HG03457 (cell line): ENCODE measurements around the gene CTH.
"Not testable (repeated sequence)": the region's sequence is repeated elsewhere in the genome, so short reads cannot be mapped to it uniquely, and the experiment has no call there.

Source experiments
- ATAC-seq: cut with Tn5 transposase; IDR thresholded peaks from one replicate; pipeline ENCODE4 v1.9.1; 2021; ENCODE audit warnings: moderate number of reproducible peaks; ENCODE audit not compliant: unreplicated experiment

CTH gene

DNA sequence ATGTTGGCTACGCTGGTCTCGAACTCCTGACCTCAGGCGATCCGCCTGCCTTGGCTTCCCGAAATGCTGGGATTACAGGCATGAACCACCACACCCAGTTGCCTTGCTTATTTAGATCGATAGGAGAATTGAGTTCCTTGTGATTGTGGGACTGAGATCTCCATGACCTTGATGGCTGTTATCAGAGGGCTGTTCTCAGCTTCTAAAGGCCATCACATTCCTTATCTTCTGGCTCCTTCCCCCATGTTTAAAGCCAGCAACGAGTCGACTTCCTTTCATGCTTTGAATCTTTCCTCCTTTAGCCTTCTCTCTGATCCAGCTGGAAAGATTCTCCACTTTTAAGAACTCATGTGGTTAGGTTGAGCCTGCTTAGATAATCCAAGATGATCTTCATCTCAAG lies 38.0 kb downstream of the CTH start:
- ATAC-seq, result no peak

DNA sequence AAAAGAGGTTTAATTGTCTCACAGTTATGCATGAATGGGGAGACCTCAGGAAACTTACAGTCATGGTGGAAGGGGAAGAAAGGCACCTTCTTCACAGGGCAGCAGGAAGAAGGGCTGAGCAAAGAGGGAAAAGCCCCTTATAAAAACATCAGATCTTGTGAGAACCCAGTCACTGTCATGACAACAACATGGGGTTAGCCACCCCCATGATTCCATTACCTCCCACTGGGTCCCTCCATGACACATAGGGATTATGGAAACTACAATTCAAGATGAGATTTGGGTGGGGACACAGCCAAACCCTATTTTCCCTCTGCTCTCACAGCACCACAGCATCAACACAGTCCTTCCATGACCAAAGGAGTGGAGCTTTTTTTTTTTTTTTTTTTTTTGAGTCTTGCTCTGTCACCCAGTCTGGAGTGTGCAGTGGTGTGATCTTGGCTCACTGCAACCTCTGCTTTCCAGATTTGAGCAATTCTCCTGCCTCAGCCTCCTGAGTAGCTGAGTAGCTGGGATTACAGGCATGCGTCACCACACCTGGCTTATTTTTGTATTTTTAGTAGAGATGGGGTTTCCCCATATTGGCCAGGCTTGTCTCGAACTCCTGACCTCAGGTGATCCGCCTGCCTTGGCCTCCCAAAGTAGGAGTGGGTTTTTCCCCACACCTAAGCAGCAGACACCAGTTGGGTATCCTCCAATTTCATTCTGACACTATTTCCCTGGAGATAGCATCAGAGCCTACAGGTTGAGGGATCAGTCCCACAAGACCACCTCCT lies 41.3 kb downstream of the CTH start:
- not testable (repeated sequence) for ATAC-seq

DNA sequence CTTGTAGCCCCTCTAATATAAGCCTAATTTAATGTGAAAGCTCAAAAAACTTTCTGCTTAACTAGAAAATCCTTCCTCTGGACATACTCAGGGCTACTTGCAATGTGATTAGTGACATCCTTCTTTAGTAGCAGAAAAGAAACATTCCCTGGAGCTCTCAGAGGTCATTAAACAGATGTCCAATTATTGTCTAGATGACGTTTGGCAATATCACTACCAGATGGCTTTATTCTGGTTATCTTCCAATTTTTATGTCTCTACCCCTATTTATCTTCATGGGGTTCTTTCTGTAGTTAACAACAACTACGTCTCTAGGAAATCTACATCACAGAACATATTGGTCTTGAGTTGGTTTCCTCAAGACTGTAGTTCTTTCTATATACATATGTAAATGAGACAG lies 44.2 kb downstream of the CTH start:
- ATAC-seq, result no peak

DNA sequence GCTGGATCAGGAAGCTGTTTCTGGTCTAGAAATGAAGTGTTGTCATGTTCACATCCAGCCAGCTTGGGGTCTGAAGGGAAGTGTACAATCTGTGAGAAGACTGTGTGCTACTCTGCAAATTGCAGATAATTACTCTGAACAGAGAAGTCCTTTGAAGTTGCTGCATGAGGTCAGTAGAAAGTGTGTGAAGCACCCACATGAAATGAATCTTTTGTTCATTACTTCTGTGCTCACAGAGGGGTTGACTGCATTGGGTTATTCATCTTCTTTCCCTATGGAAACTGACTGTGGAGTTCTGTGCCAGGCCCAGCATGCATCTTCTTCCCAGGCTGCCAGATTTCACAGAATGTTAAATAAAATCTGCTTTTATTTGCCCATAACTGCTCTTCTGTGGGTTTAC lies 47.1 kb downstream of the CTH start:
- ATAC-seq, result no peak

DNA sequence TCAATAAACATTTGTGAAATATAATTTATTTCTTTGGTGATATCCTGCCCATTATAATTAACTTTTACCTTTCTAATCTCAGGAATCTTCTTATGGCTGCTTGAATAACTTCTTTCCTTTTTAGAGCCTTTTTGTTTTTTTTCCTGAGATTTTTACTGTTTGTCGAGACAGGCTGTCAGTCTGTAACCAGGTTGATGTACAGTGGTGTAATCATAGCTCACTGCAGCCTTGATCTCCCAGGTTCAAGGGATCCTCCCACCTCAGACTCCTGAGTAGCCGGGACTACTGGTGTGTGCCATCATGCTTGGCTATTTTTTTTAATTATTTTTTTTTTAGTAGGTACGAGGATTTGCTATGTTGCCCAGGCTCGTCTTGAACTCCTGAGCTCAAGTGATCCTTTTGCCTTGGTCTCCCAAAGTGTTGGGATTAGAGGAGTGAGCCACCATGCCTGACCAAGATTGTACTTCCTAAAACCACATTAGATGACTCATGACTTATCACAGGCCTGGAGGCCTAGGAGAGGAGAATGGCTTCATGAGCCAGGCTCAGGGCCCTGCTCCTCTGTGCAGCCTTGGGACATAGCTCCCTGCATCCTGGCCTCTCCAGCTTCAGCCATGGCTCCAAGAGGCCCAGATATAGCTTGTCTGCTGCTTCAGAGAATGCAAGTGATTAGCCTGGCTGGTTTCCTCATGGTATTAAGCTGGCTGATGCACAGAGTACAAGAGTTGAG lies 48.6 kb downstream of the CTH start:
- no peak for ATAC-seq

DNA sequence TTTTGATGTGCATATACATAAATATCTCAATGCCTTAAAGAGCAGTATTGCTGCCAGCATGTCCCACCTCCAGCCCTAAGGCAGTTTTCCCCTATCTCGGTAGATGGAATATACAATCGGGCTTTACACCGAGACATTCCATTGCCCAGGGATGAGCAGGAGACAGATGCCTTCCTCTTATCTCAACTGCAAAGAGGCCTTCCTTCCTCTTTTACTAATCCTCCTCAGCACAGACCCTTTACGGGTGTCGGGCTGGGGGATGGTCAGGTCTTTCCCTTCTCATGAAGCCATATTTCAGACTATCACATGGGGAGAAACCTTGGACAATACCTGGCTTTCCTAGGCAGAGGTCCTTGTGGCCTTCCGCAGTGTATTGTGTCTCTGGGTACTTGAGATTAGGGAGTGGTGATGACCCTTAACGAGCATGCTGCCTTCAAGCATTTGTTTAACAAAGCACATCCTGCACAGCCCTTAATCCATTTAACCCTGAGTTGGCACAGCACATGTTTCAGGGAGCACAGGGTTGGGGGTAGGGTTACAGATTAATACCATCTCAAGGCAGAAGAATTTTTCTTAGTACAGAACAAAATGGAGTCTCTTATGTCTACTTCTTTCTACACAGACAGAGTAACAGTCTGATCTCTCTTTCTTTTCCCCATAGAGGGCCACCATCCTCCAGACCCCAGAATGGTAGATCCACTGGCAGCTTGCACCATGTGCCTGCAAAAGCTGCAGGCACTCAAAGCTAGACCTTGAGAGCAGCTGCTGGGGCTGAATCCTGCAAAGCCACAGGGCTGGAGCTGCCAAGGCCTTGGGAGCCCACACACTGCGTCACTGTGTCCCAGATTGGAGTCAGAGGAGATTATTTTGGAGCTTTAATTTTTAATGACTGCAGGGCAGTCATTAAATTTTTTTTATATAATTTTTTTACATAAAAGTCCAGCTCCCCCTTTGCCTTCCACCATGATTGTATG lies 50.0 kb downstream of the CTH start:
- ATAC-seq, result not testable (repeated sequence)

DNA sequence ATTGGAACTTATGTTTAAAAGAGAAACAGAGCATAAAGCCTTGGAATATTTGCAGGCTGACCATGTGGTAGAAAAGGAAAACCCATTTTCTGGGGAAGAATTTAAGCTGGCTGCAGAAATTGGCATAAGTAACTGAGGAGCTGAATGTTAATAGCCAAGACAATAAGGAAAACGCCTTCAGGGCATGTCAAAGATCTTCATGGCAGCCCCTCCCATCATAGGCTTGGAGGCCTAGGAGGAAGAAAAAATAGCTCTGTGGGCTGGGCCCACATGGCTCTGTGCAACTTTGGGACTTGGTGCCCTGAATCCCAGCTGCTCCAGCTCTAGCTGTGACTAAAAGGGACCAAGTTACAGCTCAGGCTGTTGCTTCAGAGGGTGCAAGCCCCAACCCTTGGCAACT lies 51.5 kb downstream of the CTH start:
- no peak for ATAC-seq

DNA sequence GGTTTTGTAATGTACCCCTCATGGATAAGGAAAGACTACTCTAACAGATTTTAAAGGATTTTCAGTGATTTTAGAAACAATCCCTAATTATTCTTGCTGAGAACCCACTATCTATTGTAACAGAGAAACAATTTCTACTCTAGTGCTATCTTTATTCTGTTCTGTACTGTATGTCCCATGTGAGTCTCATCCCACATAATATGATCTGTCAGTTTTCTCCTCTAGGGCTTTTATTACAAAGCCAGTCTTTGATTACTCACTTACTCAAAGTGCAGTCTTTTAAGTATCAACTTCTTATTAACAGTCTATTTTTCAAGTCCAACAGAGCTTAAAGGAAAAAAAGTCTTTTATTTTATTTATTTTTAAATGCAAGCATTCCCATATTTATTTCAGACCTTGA lies 54.8 kb downstream of the CTH start:
- ATAC-seq, result no peak

DNA sequence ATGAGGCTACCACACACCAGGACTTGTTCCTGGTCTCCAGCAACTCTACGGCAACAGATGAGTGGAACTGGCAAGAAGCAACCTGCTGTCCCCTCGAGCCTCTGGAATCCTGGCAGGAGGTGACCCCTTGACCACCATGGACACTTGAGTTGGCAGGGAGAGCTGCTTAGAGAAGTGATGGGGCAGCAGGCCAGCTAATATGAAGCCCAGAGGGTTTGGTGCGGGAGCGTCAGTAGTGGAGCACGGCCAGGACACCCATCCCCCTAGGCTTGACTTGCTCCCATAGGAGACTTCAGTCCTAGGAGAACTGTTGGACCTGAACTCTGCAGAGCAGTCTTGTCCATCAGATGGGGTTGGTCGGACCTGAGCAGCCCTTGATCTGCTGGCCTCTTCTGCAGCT lies 56.5 kb downstream of the CTH start:
- no peak for ATAC-seq

DNA sequence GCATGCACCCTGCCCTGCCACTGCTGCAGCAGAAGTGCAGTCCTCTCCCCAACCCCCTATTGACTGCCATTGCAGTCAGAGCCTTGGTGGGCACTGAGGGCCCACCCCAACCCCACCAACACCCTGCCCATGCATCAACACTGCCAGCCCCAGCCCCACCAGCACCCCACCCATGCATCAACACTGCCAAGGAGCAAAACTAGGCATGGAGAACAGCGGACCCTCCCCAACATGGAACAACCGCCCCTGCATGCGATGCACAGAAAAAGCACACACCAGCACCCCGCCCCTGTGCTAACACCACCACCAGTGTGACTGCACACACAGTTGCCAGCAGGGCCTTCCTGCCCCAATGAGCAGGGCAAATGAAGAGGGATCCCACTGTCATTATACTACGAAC lies 57.1 kb downstream of the CTH start:
- ATAC-seq, result no peak

DNA sequence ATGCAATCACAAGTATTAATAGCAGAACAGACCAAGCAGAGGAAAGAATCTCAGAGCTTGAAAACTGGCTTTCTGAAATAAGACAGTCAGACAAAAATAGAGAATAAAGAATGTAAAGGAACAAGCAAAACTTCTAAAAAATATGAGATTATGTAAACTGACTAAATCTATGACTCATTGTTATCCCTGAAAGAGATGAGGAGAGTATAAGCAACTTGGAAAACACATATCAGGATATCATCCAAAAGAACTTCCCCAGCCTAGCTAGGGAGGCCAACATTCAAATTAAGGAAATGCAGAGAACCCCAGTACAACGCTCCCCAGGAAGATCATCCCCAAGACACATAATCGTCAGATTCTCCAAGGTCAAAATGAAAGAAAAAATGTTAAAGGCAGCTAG lies 58.1 kb downstream of the CTH start:
- ATAC-seq, result not testable (repeated sequence)

DNA sequence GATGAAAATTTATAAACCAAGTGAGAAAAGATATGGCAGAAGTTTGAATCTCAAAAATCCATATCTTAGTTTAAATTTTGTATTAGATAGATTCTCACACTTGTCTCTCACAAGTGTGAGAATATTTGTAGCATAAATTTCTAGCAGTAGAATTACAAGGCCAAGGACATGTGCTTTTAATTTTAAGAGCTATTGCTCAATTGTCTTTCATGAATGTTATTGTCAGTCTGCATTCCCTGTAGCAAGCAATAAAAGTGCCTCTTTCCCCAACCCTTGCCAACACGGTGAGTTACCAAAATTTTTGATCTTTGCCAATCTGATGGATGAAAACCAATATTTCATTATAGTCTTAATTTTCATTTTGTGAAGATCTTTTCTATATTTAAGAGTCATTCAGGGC lies 64.0 kb downstream of the CTH start:
- no peak for ATAC-seq

DNA sequence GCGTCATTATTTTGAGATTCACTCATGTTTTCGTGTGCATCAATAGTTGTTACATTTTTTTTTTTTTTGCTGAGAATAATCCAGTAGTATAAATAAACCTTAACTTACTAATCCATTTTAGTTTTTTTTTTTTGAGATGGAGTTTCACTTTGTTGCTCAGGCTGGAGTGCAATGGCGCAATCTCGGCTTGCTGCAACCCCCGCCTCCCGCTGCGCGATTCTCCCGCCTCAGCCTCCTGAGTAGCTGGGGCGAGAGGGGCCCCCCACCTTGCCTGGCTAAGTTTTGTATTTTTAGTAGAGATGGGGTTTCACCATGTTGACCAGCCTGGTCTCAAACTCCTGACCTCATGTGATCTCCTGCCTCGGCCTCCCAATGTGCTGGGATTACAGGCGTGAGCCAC lies 66.0 kb downstream of the CTH start:
- no peak for ATAC-seq

DNA sequence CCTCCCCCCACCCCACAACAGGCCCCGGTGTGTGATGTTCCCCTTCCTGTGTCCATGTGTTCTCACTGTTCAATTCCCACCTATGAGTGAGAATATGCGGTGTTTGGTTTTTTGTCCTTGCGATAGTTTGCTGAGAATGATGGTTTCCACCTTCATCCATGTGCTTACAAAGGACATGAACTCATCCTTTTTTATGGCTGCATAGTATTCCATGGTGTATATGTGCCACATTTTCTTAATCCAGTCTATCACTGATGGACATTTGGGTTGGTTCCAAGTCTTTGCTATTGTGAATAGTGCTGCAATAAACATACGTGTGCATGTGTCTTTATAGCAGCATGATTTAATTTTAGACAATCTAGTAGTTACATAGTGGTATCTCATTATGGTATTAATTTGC lies 66.8 kb downstream of the CTH start:
- ATAC-seq, result not testable (repeated sequence)

DNA sequence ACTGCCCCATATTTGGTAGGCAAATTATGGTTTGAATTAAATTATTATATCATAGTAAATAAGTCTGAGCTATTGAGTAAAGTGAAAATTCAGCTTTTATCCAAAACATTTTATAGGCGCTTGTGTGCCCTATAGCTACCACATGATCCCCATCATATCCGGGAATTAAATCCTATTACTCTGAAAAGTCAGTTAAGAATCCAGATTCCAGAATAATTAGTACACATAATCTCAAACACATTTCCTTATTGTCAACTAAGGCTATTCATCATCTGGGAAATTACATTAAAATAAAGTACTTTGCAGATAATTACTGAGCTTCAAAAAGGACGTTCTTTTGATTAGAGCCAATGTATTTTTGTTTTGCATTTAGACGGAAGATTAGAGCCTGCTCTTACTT lies 72.3 kb downstream of the CTH start:
- ATAC-seq, result no peak

DNA sequence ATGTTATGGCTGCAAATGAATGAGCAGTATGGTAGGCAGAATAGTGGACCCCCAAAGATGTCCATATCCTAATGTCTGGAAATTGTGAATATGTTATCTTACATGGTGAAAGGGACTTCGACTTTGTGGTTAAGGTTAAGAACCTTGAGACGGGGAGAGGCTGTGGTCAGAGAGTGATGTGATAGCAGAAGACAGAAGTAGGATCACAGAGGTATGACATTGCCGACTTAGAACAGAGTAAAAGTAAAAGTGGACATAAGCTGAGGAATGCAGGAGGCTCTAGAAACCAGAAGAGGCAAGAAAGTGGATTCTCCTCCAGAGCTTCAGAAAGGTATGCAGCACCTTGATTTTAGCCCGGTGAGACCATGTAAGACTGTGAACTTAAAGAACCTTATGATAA lies 74.6 kb downstream of the CTH start:
- no peak for ATAC-seq

DNA sequence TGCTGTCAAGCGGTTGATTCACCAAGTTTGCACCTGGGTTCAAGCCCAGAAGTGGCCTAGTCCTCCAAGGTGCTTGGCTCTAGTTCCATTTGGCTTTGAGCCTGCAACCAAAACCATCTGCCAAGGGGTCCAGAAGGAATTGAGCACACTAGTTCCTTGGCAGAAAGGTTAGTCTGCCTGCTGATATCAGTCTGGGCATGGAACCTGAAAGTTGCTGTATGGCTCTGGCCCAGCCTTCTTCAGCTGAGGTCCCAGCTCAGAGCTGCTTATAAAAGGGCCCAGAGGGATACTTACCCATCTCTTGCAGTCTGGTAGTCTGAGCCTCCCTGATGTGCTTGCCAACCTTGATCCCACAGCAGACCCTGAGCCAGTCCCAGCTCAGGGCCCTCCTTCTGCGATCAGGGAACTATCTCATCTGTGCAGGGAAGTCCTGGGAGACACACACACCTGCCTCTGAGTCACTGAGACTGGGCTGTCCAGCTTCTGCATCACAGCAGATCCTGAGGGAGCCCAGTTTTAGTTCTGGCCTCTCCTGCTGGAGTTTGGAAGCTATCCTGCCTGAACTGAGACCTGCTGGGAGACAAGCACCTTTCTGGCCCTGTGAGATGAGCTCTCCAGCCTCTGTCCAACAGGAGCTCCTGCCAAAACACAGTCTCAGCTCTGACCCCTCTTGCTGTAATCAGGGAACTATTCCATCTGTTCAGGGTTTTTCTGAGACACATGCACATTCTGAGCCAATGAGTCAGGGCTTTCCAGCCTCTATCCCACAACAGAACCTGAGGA lies 75.8 kb downstream of the CTH start:
- no peak for ATAC-seq

DNA sequence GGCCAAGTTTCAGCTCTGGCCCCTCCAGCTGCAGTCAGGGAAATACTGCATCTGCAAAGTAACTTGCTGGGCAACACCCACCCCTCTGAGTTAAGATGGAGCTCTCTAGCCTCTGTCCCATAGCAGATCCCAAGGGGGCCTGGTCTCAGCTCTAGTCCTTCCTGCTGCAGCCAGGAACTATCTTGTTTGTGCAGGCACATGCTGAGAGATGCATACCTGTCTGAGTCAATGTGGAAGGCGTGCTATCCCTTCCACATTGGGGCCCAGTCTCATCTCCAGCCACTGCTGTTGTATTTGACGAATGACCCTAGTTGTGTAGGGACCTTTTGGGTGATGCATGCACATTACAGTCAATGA lies 76.4 kb downstream of the CTH start:
- ATAC-seq, result no peak

DNA sequence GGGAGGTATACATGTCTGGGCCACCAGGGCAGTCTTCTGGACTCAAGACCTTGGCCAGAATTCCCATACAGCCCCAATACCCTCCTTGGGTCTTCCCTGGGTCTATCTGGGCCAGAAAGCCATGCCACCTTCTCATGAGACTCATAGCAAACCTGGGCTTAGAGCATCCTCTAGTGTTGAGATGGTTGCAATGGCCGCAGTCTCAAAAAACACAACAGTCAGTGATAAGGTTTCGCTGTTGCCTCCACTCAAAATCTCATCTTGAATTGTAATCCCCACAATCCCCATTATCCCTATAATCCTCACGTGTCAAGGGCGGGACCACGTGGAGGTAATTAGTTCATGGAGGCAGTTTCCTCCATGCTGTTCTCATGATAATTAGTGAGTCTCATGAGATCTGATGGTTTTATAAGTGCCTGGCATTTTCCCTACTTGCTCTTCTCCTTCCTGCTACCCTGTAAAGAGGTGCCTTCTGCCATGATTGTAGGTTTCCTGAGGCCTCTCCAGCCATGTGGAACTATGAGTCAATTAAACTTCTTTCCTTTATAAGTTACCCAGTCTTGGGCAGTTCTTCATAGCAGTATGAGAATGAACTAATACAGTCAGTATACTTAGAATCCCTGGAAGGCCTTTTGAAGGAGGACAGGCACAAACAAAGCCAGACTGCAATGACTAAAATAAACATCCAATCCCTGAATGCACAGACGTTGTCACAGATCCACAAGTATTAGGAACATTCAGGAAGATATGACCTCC lies 77.0 kb downstream of the CTH start:
- no peak for ATAC-seq
